Neural progenitor cell (in vitro differentiated cells): ENCODE results near the gene HEMGN.

Experiments
- EZH2 ChIP-seq: fragments of 200-600 bp; sonication (generic); IDR thresholded peaks from 2 replicates; pipeline ENCODE4 v1.6.1; 2017; ENCODE audit warnings: antibody characterized with exemption, mild to moderate bottlenecking, moderate library complexity
- EZH2phosphoT487 ChIP-seq: fragments of 200-600 bp; sonication (generic); IDR thresholded peaks from 2 replicates; pipeline ENCODE4 v1.6.1; 2017; ENCODE audit warnings: antibody characterized with exemption
- TF ChIP-seq, protein P1 (sequence below): fragments of 200-600 bp; sonication (generic); IDR thresholded peaks from 2 replicates; pipeline ENCODE4 v1.5.1; 2017; ENCODE audit warnings: antibody characterized with exemption, mild to moderate bottlenecking

DNA sequence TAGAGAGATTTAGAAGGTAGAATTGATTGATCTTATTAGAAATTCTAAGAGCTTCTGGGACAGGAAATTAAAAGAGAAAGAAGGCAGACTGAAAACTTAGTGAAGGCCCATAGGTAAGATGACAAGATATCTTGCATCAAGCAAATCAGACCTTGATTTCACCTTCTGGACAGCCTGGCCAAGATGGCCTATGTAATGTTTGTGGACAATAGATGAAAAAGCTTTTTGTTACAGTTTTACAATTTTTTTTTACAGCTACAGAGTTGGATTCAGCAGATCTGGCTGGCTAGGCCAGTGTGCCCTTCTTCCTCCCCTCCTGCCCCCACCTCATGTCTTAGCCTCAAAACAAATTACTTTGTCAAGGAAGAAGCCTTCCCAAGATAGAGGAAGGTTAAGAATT is 21.6 kb upstream of the HEMGN start:
- TF ChIP-seq, protein P1, sequence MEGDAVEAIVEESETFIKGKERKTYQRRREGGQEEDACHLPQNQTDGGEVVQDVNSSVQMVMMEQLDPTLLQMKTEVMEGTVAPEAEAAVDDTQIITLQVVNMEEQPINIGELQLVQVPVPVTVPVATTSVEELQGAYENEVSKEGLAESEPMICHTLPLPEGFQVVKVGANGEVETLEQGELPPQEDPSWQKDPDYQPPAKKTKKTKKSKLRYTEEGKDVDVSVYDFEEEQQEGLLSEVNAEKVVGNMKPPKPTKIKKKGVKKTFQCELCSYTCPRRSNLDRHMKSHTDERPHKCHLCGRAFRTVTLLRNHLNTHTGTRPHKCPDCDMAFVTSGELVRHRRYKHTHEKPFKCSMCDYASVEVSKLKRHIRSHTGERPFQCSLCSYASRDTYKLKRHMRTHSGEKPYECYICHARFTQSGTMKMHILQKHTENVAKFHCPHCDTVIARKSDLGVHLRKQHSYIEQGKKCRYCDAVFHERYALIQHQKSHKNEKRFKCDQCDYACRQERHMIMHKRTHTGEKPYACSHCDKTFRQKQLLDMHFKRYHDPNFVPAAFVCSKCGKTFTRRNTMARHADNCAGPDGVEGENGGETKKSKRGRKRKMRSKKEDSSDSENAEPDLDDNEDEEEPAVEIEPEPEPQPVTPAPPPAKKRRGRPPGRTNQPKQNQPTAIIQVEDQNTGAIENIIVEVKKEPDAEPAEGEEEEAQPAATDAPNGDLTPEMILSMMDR = no peak
- TF ChIP-seq EZH2 (no peak), EZH2phosphoT487 (no peak)
